CD4-positive, alpha-beta T cell treated with Interleukin-2 at 100 ng/mL for 4 hours (primary cell): ENCODE measurements around the gene C11orf91.
"Not testable (repeated sequence)": the region's sequence is repeated elsewhere in the genome, so short reads cannot be mapped to it uniquely, and the experiment has no call there.

Source experiments
- DNase-seq: peaks from one replicate; pipeline ENCODE4 v3.0.0-alpha.2; 2020; ENCODE audit warnings: low spot score

Gene C11orf91

GRCh38 chr11:33721984-33722383 lies 21.4 kb upstream of the C11orf91 start:
- DNase-seq: no peak

- DNase-seq: no peak
Measured at GRCh38 chr11:33721426-33721825, 20.8 kb upstream of the C11orf91 start.

- DNase-seq: no peak
Measured at GRCh38 chr11:33719587-33719986, 19.0 kb upstream of the C11orf91 start.

GRCh38 chr11:33718440-33718839 lies 17.8 kb upstream of the C11orf91 start:
- DNase-seq: no peak

- peak; percentile 35 for DNase-seq
Measured at GRCh38 chr11:33716243-33716642, 15.6 kb upstream of the C11orf91 start.

- DNase-seq: no peak
Measured at GRCh38 chr11:33713856-33714398, 13.3 kb upstream of the C11orf91 start.

- DNase-seq: no peak
Measured at GRCh38 chr11:33713151-33713855, 12.7 kb upstream of the C11orf91 start.

- DNase-seq: no peak
Measured at GRCh38 chr11:33712436-33712835, 11.8 kb upstream of the C11orf91 start.

GRCh38 chr11:33709466-33709865 lies 8.8 kb upstream of the C11orf91 start:
- no peak for DNase-seq

GRCh38 chr11:33708985-33709384 lies 8.4 kb upstream of the C11orf91 start:
- no peak for DNase-seq

- not testable (repeated sequence) for DNase-seq
Measured at GRCh38 chr11:33707831-33708230, 7.2 kb upstream of the C11orf91 start.

GRCh38 chr11:33706966-33707365 lies 6.3 kb upstream of the C11orf91 start:
- no peak for DNase-seq

- no peak for DNase-seq
Measured at GRCh38 chr11:33706546-33706945, 5.9 kb upstream of the C11orf91 start.

- no peak for DNase-seq
Measured at GRCh38 chr11:33704240-33705002, 3.8 kb upstream of the C11orf91 start.

- DNase-seq: no peak
Measured at GRCh38 chr11:33703788-33704187, 3.2 kb upstream of the C11orf91 start.

GRCh38 chr11:33703234-33703633 lies 2.6 kb upstream of the C11orf91 start:
- no peak for DNase-seq

GRCh38 chr11:33701302-33702230 lies 940 bp upstream of the C11orf91 start:
- peak; percentile 7 for DNase-seq

GRCh38 chr11:33700063-33700501 lies 544 bp downstream of the C11orf91 start:
- DNase-seq: no peak

GRCh38 chr11:33699515-33700062 lies 1.0 kb downstream of the C11orf91 start:
- no peak for DNase-seq

- DNase-seq: no peak
Measured at GRCh38 chr11:33698921-33699320, 1.7 kb downstream of the C11orf91 start.

GRCh38 chr11:33697997-33698396 lies 2.6 kb downstream of the C11orf91 start:
- no peak for DNase-seq
